C4-2B (cell line): ENCODE measurements around the gene PRDM5.

Experiments
- CTCF ChIP-seq: fragments of 450-650 bp; conservative IDR thresholded peaks from 2 replicates; pipeline ENCODE4 v1.5.1; 2017; ENCODE audit warnings: mild to moderate bottlenecking
- ZFX ChIP-seq: fragments of 450-650 bp; IDR thresholded peaks from 2 replicates; pipeline ENCODE4 v1.6.1; 2017

GRCh38 chr4:120871173-120871572, 51.4 kb downstream of the PRDM5 start:
- TF ChIP-seq CTCF (no peak), ZFX (no peak)
